ENCODE results near the gene CACNA1G.

DNA sequence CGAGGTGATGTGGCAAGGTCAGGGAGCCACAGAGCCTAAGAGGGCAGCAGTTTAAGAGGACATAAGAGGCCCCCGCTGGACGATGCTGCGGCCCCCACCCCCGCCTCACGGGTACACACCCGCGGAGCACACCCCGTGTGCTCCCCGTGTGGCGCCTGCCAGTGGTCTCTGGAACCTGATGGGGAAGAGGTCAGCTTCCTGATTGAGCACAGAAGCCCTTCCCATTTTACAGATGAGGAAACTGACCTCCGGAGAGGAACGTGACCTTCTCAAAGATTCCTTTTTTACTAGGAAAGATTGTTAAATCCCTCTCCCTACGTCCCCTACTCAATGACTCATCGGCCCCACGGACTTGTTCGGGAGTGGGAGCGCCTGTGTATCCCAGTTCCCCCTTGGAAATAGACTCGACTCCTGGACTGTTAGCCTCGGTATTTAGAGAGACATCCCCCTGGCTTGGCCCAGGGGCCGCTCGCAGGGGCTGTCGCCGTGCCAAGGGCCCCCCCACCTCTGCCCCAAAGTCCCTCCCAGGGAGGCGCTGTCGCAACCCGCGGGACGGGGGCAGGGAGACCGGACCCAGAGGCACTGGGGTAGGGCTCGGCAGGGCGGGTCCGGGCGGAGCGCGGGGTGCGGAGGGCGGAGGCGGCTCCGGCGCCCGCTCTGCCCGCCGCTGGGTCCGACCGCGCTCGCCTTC is 73.9 kb downstream of the CACNA1G start, which contains the start of gene ABCC3:
- no peak for TF ChIP-seq POLR2AphosphoS5 (IDR thresholded peaks at IDR 0.05; ENCODE audit: low read depth, low read length)
- TF ChIP-seq TAF1 (IDR thresholded peaks at IDR 0.05; ENCODE audit: borderline replicate concordance, insufficient read depth, low read length): no peak

All from PFSK-1 (cell line).